Measurements from ENCODE around the gene PRKCI. TPM values are rescaled to one million over a fixed set of nuclear protein-coding genes. Genes with fewer than 3 reads are reported as not detected.

PRKCI gene
- total and polyA plus RNA-seq, 9 of the 15 experiments (the other 6 are each of a cell fraction or from before 2014, with no cell fraction given) = 10.5 to 43.2 (median 31.4) TPM

DNA sequence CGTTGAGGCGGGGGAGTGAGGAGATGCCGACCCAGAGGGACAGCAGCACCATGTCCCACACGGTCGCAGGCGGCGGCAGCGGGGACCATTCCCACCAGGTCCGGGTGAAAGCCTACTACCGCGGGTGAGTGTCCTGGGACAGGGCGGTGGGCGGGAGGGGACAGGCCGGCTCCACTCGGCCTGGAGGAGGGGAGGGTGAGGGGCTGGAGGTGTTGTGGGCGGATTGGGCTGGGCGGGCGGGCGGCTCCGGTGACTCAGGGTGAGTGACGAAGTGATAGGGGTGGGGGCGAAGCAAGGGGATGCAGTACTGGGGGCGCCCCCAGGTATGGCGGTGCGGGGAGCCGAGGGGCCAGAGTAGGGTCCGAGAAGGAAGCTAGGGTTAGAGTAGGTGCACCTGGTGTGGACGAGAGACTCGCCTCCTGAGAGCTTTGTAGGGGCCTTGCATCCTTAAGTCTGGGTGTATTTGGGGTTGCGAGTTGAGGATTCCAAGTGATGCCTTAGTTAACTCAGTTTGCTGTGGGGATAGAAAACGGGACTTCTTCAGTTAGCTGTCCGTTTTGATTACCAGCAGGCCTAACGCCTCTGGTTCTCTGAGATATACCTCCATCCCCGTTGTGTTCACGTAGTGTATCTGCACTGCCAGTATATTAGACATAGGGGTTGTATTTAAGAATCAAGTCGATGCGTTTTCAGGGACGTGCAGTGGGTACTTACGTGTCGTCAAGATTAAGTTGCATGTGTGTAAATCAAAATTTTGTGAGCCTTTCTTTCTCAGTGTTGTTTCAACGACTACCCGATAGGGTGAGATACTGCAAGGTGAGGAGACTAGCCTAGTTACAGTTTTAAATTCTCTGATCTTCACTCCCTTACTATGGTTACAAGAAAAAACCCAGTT, 670 bp downstream of the PRKCI start (continued):
- TF ChIP-seq REST (IDR thresholded peaks at IDR 0.05; ENCODE audit: borderline replicate concordance) (no peak), REST (CRISPR knock-in tag; IDR thresholded peaks at IDR 0.05; ENCODE audit: low read depth) (no peak), PCBP1 (IDR thresholded peaks at IDR 0.05; ENCODE audit: low read depth, low read length, poor library complexity, severe bottlenecking) (no peak), FOXA3 (CRISPR knock-in tag; conservative IDR thresholded peaks at IDR 0.05 in 1 of 2, IDR thresholded peaks at IDR 0.05 in 1 of 2) (no peak), SMARCE1 (IDR thresholded peaks at IDR 0.05) (peak; percentile 70), ZNF695 (CRISPR knock-in tag; IDR thresholded peaks at IDR 0.05) (no peak), ZNF592 (IDR thresholded peaks at IDR 0.05) (no peak)
- TF ChIP-seq, protein P1, sequence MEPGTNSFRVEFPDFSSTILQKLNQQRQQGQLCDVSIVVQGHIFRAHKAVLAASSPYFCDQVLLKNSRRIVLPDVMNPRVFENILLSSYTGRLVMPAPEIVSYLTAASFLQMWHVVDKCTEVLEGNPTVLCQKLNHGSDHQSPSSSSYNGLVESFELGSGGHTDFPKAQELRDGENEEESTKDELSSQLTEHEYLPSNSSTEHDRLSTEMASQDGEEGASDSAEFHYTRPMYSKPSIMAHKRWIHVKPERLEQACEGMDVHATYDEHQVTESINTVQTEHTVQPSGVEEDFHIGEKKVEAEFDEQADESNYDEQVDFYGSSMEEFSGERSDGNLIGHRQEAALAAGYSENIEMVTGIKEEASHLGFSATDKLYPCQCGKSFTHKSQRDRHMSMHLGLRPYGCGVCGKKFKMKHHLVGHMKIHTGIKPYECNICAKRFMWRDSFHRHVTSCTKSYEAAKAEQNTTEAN (CRISPR knock-in tag; IDR thresholded peaks at IDR 0.05) = no peak

All from K562 (cell line).